H7 (cell line): ENCODE results near the gene KRTAP12-1. TPM values are rescaled to one million over a fixed set of nuclear protein-coding genes. Genes with fewer than 3 reads are reported as not detected.
"Not testable (repeated sequence)": the region's sequence is repeated elsewhere in the genome, so short reads cannot be mapped to it uniquely, and the experiment has no call there.

Experiments used
- DNase-seq: peaks from one replicate; pipeline ENCODE4 v3.0.0; 2012
- H3K27me3 ChIP-seq: 2 replicates; pipeline ENCODE4 v1.6.0; 2011; ENCODE audit warnings: mild to moderate bottlenecking, low read length; ENCODE audit not compliant: control insufficient read depth, insufficient read depth
- H3K36me3 ChIP-seq: replicated peaks from 2 replicates; pipeline ENCODE4 v1.5.1; 2011; ENCODE audit warnings: low read length; ENCODE audit not compliant: control insufficient read depth, insufficient read depth
- H3K4me3 ChIP-seq: 2 replicates; pipeline ENCODE4 v1.5.1; 2011; ENCODE audit warnings: low read depth, mild to moderate bottlenecking, control low read depth, low read length, moderate library complexity; ENCODE audit not compliant: insufficient read depth
- total RNA-seq: library from RNA; depleted of rRNA; stranded (reverse); fragments of >200 nt; shearing (Covaris generic); gene quantifications from 2 replicates; pipeline ENCODE4 v1.2.3, GENCODE V29; 2014; rRNA removed

Gene KRTAP12-1
- total RNA-seq, 1 experiment from 2014 or later, result 0.17 TPM

DNA sequence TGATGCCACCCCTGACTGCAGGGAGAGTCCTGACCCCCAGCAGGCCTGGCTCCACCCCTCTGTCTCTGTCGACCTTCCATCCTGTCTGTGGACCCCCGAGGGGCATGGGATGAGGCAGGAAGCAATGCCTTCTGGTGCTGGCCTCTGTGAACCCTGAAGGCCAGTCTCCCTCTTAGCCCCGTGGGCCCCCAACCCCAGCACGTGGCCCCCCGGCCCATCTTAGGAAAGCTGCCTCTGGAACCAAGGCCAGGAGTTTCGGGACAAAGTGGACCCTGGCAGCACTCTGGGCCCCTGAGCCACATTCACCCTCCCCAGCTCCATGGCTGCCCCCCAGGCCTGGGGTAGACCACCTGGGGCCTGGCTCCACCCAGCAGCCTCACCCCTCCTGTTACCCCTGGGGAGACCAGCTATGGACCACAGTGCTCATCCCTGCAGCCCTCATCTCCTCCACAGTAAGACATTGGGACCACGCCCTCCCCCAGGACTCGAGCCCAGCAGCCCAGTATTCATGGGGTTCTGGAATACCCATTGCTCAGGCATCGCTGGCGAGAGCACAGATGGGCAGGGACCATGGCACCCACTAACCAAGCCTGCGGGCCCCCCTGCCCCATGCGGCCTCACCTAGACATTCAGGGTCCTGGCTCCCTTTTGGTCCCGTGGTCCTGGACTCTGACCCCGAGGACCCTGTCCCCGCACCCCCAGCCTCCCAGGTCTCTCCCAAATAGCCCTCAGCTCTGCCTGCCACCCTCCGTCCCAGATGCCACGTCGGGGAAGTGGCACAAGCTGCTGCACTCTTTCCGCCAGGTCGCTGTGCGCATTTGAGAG lies 43.2 kb downstream of the KRTAP12-1 start:
- H3K27me3 ChIP-seq, H3K36me3 ChIP-seq, H3K4me3 ChIP-seq, DNase-seq: not testable (repeated sequence)

DNA sequence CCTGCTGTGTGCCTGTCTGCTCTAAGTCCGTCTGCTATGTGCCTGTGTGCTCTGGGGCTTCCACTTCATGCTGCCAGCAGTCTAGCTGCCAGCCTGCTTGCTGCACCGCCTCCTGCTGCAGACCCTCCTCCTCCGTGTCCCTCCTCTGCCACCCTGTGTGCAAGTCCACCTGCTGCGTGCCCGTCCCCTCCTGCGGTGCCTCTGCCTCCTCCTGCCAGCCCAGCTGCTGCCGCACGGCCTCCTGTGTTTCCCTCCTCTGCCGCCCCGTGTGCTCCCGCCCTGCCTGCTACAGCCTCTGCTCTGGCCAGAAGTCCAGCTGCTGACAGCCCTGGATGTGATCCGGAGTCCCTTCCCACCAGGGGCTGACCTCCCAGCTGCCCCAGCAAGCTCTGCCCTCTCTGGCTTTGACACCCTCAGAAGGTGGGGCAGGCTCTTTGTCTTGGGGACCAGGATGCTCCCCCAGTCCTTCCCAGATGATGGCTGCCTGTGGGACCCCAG lies 44.1 kb downstream of the KRTAP12-1 start:
- not testable (repeated sequence) for H3K27me3 ChIP-seq, H3K4me3 ChIP-seq, H3K36me3 ChIP-seq, DNase-seq

DNA sequence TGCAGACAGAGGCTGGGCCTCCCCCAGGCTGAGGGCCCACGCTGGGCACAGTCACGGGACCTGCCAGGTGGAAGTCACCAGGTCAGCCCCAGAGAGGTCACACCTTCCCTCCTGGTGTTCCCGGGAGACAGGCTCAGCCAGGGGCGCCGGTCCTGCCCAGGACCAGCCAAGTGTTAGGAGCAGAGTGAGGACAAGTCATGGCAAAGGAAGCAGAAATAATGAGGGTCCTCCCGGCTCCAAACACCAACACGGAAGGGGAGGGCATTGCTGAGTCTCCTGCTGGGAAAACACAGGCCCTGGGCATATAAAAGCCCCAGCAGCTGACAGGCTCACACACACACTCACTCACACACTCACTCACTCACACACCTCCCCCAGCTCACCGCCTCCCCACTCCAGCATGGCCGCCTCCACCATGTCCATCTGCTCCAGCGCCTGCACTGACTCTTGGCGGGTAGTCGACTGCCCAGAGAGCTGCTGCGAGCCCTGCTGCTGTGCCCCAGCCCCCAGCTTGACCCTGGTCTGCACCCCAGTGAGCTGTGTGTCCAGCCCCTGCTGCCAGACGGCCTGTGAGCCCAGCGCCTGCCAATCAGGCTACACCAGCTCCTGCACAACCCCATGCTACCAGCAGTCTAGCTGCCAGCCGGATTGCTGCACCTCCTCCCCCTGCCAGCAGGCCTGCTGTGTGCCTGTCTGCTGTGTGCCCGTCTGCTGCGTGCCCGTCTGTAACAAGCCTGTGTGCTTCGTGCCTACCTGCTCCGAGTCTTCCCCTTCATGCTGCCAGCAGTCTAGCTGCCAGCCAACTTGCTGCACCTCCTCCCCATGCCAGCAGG lies 44.7 kb downstream of the KRTAP12-1 start, which contains the start of gene KRTAP10-10:
Gene KRTAP10-10 (plus strand): TSS at position 339 of the 833 bp plus-strand sequence. CDS start 62 bp downstream, at position 401.
- no peaks in the 10 kb centered on the region for H3K36me3 ChIP-seq
- DNase-seq, result no peak
- H3K4me3 ChIP-seq, result no peak within 1 kb of the TSS
- no peaks in the 10 kb centered on the region for H3K27me3 ChIP-seq

DNA sequence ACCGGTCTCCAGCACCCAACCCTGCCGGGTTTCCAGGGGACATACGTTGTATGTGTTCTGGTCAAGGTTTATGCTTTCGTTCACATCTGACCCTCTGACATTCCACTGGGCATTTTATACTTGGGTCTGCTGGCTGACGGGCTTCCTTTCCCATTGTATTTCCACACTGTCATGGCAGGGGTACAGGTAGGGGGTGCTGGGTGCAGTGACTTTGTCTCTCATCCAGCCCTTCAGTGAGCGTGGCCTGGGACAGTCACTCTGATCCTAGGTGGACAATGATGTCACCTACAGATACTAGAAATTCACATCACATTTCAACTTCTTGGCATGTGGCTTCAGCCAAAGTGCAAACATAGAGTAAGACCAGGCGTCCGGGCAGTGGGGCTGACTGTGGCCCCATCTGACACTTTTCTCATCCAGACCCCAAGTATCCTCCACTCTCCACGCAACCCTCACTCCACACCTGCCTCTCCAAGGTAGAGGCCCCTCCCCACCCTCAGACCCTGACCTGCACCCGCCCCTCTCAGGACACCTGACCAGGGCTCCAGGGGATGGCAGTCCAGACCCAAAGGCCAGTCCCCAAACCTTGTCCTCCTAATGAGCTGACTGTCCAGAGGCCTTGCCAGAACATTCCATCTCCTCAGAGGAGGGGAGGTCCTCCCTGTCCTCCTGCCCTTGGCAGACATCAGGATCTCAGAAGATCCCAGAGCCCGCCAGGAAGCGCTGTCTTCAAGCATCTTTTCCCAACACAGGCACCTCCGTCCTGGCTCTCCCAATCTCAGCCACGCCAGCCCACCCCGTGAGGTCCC lies 45.5 kb downstream of the KRTAP12-1 start:
- Histone ChIP-seq H3K27me3 (no peaks in the 10 kb centered on the region), H3K4me3 (no peak overlapping the region), H3K36me3 (no peaks in the 10 kb centered on the region)
- no peak for DNase-seq

DNA sequence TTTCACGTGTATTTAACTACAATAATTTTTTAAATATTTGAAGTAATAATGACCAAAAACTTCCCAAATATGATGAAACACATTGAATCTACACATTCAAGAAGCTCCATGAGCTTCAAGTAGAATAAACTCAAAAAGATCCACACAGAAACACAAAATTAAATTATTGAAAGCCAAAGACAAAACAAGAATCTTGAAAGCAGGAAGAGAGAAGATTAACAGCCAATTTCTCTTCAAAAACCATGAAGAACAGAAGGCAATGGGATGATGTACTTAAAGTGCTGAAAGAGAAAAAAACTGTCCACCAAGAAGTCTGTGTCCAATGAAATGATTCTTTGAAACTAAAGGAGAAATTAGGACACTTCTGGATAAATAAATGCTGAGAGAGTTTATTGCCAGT lies 49.9 kb downstream of the KRTAP12-1 start:
- H3K4me3 ChIP-seq, result no peak overlapping the region
- no peaks in the 10 kb centered on the region for H3K36me3 ChIP-seq
- H3K27me3 ChIP-seq, result no peaks in the 10 kb centered on the region
- no peak for DNase-seq

Other genes starting within 250 kb of the KRTAP12-1 start
- 3.8 and 4.6 TPM in 2 replicates for gene LRRC3, start 226.7 kb downstream of the KRTAP12-1 start, total RNA-seq
- not detected in 2 replicates for gene KRTAP10-1, start 142.0 kb downstream of the KRTAP12-1 start, total RNA-seq
- not detected in 2 replicates for gene KRTAP10-2, start 130.7 kb downstream of the KRTAP12-1 start, total RNA-seq
- not detected in 2 replicates for gene KRTAP10-3, start 123.4 kb downstream of the KRTAP12-1 start, total RNA-seq
- gene KRTAP10-4, start 108.4 kb downstream of the KRTAP12-1 start, total RNA-seq, result not detected in 2 replicates
- not detected in 2 replicates for gene KRTAP10-5, start 101.6 kb downstream of the KRTAP12-1 start, total RNA-seq
- gene KRTAP10-6, start 89.7 kb downstream of the KRTAP12-1 start, total RNA-seq, result not detected in 2 replicates
- not detected in 2 replicates for gene KRTAP10-7, start 81.6 kb downstream of the KRTAP12-1 start, total RNA-seq
- gene KRTAP10-8, start 70.1 kb downstream of the KRTAP12-1 start, total RNA-seq, result not detected in 2 replicates
- gene KRTAP10-9, start 55.1 kb downstream of the KRTAP12-1 start, total RNA-seq, result not detected in 2 replicates
- not detected in 2 replicates for gene KRTAP10-10, start 44.8 kb downstream of the KRTAP12-1 start, total RNA-seq
- gene KRTAP10-11, start 35.7 kb downstream of the KRTAP12-1 start, total RNA-seq, result not detected in 2 replicates
- not detected in 2 replicates for gene KRTAP12-4, start 27.5 kb downstream of the KRTAP12-1 start, total RNA-seq
- gene KRTAP12-3, start 24.2 kb downstream of the KRTAP12-1 start, total RNA-seq, result not detected in 2 replicates
- gene KRTAP12-2, start 15.2 kb downstream of the KRTAP12-1 start, total RNA-seq, result not detected in 2 replicates
- gene KRTAP10-12, start 15.0 kb upstream of the KRTAP12-1 start, total RNA-seq, result not detected in 2 replicates
- 1.0 and 1.8 TPM in 2 replicates for gene TSPEAR, start 29.4 kb upstream of the KRTAP12-1 start, total RNA-seq
- 66.4 and 76.8 TPM in 2 replicates for gene UBE2G2, start 119.7 kb upstream of the KRTAP12-1 start, total RNA-seq
- gene SUMO3, start 135.9 kb upstream of the KRTAP12-1 start, total RNA-seq, result 80.8 and 91.1 TPM in 2 replicates
- 117 and 134 TPM in 2 replicates for gene PTTG1IP, start 191.5 kb upstream of the KRTAP12-1 start, total RNA-seq
- 1.4 and 2.4 TPM in 2 replicates for gene ITGB2, start 238.7 kb upstream of the KRTAP12-1 start, total RNA-seq